M059J (cell line): ENCODE data around the gene KCMF1. TPM values are rescaled to one million over a fixed set of nuclear protein-coding genes. Genes with fewer than 3 reads are reported as not detected.
A peak's percentile ranks its signal among the peaks of the same experiment; 100 is the strongest.

ENCODE experiments used
- DNase-seq: peaks from one replicate; pipeline ENCODE4 v3.0.0-alpha.2; 2012; ENCODE audit warnings: low read depth
- total RNA-seq: library from RNA; depleted of rRNA; stranded (reverse); fragments of >200 nt; shearing (Covaris generic); gene quantifications from 2 replicates; pipeline ENCODE4 v1.2.3, GENCODE V29; 2014

KCMF1 gene
- total RNA-seq, 1 experiment from 2014 or later, result 81.2 TPM

DNA sequence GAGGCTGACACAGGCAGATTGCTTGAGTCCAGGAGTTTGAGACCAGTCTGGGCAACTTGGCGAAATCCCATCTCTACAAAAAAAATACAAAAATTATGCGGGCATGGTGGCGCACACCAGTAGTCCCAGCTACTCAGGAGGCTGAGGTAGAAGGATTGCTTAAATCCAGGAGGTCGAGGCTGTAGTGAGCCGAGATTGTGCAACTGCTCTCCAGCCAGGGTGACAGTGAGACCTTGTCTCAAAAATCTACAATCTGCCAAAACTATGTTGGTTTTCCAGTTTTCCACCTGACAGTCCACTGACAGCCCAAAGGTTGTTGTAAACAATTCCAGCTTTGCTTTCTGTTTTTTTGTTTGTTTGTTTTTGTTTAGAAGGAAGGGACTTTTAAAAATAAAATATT, 51.3 kb downstream of the KCMF1 start:
- no peak for DNase-seq

GRCh38 chr2:85024372-85025047, 53.5 kb downstream of the KCMF1 start:
- DNase-seq, result no peak

GRCh38 chr2:85032621-85033020, 61.7 kb downstream of the KCMF1 start:
- peak; percentile 59 for DNase-seq

- DNase-seq, result no peak
Measured at GRCh38 chr2:85033388-85033787, 62.4 kb downstream of the KCMF1 start.

GRCh38 chr2:85034158-85034557, 63.2 kb downstream of the KCMF1 start:
- DNase-seq, result no peak

DNA sequence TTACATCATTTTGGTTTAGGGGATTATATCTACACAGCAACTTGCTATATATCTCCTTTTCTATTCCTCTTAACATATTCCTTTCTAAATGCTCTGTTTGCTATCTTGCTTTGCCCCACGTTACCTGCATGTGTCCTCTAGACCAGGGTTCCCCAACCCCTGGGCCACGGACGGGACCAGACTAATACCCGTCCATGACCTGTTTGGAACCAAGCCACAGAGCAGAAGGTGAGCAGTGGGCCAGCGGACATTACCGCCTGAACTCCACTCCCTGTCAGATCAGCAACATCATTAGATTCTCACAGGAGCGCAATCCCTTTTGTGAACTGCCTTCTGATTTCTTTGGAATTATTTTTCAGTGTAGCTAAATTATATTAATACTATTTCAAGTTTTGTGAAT, 66.7 kb downstream of the KCMF1 start:
- no peak for DNase-seq

- no peak for DNase-seq
Measured at GRCh38 chr2:85042330-85042729, 71.4 kb downstream of the KCMF1 start.

DNA sequence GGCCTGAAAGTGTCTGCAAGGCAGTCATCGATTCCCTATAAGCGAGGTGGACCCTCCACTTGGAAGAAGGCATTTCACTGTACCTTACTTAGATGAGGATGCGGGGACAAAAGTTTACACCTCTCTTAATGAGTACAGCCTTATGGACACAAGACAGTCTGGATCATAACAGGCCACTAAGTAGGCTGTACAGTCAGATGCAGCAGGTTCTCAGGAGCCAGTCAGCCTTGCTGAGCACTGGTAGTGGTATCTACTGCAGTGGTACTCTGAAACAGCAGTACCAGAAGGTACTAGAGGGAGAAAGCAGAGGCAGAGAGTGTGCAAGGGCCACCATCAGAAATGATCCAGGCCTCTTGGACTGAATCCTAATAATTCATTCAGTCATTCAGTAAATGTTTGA, 77.6 kb downstream of the KCMF1 start:
- DNase-seq, result no peak

DNA sequence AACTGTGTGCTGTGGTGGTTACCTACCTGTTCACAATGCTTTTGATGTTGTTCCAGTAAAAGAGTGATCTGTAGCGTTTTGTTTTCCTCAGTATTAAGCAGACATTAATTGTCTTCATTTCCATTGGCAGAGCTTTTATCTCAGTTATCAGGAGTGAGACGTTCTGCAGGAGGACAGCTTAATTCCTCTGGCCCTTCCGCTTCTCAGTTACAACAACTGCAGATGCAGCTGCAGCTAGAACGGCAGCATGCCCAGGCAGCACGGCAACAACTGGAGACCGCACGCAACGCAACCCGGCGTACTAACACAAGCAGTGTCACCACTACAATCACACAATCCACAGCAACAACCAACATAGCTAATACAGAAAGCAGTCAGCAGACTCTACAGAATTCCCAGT, 78.3 kb downstream of the KCMF1 start:
- DNase-seq, result no peak

GRCh38 chr2:85053802-85054201, 82.8 kb downstream of the KCMF1 start:
- DNase-seq, result peak; percentile 33

DNA sequence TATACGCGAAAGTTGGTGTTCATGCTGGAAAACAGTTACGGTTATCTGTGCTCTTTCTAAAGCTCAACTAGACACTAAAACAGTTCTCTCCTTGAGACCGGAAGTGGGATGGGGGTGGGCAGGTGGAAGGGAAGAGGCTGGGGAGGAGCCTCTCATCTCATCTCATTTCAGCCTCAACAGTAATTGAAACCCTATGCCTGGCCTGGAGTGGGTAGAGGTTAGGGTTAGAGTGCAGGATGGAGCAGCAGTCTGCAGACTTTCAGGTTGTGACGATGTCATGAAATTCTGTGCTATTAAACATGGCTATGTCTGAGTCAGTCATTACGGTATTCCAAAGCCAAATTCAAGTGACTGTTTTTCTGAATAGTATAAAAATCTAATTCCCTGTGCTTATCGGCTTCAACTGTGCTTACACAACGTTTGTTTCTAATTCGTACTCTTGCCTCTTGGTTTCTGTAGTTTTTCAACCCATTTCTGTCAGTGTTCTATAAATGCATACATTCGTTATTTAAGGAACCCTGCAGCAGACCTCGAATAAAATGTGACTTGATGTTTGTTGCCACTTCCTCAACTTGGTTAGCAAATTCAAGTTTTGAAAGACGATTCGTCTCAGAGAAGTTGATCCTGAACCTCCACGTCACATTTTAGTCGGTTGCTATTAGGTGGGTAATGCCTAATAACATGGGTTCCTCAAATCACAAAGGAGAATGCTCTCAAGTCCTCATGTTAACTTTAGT, 86.4 kb downstream of the KCMF1 start:
- DNase-seq, result peak; percentile 32

DNA sequence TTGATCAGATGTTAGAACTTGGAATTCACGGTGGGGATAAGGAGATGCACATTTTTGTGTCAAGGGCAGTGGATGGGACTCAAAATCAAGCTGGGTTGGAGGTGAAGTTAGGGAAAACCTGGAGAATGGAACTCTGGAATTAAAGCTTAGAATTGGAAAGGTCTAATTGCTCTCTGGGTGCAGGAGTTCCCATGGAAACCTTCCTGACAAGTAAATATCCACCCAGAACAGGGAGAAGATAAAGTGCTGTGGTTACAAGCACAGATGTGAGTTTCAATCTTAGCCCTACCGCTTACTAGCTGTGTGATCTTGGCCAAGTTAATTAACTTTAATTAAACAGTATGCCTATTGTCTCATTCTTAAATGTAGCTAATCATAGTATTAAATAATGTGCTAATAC, 90.9 kb downstream of the KCMF1 start:
- DNase-seq, result peak; percentile 26

DNA sequence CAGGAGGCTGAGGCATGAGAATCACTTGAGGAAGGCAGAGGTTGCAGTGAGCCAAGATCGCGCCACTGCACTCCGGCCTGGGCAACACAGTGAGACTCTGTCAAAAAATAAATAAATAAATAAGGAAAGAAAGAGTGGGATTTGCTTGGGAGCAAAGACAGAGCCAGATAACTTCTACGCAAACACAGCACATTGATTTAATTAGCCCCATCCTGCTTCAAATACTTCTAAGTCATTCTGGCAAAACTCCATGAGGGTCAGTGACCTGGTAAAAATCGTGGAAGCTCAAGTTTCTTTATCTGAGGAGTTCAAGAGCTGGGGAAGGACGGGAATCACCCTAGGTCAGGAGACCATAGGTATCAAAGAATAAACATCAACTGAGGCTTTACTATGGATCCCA, 91.6 kb downstream of the KCMF1 start:
- no peak for DNase-seq

- no peak for DNase-seq
Measured at GRCh38 chr2:85063981-85064599, 93.1 kb downstream of the KCMF1 start.

GRCh38 chr2:85064927-85065577, 94.1 kb downstream of the KCMF1 start:
- DNase-seq, result no peak

GRCh38 chr2:85066006-85066740, 95.2 kb downstream of the KCMF1 start:
- DNase-seq, result no peak

GRCh38 chr2:85066874-85067351, 96.0 kb downstream of the KCMF1 start:
- peak; percentile 66 for DNase-seq

- peak; percentile 25 for DNase-seq
Measured at GRCh38 chr2:85071096-85071495, 100.1 kb downstream of the KCMF1 start.

- no peak for DNase-seq
Measured at GRCh38 chr2:85073033-85073432, 102.1 kb downstream of the KCMF1 start.

DNA sequence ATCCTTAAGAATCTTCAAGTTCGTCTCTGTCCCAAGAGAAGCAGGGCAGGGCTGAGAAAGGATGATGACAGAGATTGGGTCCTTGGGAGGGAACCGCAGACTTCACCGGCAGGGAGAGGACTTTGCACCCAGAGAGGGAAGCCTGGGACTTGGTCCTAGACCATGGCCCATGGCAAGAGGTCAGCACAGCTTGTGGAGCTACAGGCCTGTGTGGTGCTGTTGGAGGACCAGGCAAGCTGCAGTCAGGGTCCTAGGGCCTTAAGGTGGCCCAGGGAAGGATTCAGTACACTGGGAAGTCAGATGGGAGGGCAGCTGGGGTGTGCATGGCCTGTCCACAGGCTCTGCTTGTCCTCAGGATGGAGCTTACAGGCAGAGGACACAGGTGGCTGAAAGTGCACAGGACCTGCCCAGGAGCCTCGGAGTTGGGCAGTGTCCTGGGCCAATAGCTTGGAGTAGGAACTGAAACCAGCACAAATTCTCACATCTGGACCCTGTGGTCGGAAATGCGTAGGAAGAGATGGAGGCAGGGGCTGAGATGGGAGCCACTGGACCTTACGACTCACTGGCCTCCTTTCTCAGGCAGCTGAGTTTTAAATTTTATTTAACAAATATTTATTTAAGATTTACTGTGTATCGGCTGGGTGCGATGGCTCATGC, 105.8 kb downstream of the KCMF1 start:
- no peak for DNase-seq

GRCh38 chr2:85077859-85078419, 107.0 kb downstream of the KCMF1 start:
- DNase-seq, result no peak
